Lung (tissue), 12 donors: ENCODE measurements around the gene ZSCAN9. TPM values are rescaled to one million over a fixed set of nuclear protein-coding genes. Genes with fewer than 3 reads are reported as not detected.
A peak's percentile ranks its signal among the peaks of the same experiment; 100 is the strongest.

Experiments
- ATAC-seq: fragments of 200-7000 bp; cut with Tn5 transposase; one replicate; pipeline ENCODE4 v1.9.1; 2020; ENCODE audit warnings: moderate number of reproducible peaks; ENCODE audit not compliant: insufficient read depth, low FRiP score
- DNase-seq, 3 donors: peaks; one replicate each; pipeline ENCODE4 v3.0.0-alpha.2; 2013 to 2017
- H3K27ac ChIP-seq, 2 donors: one replicate each; pipeline ENCODE4 v1.5.1; 2013; ENCODE audit warnings: mild to moderate bottlenecking in 2 of 2, moderate library complexity in 2 of 2, control low read depth in 1 of 2, inconsistent platforms in 1 of 2, low read depth in 1 of 2, low read length in 1 of 2
- H3K27me3 ChIP-seq, 3 donors: one replicate each; pipeline ENCODE4 v1.5.1; 2013; ENCODE audit warnings: low read length in 2 of 3; ENCODE audit not compliant: control insufficient read depth in 3 of 3, insufficient read depth in 3 of 3
- H3K36me3 ChIP-seq, 4 donors: one replicate each; pipeline ENCODE4 v1.5.1; 2013; ENCODE audit warnings: low read length in 4 of 4, mild to moderate bottlenecking in 1 of 4, moderate library complexity in 1 of 4; ENCODE audit not compliant: control insufficient read depth in 4 of 4, insufficient read depth in 4 of 4
- H3K4me1 ChIP-seq, 5 donors: one replicate each; pipeline ENCODE4 v1.5.1; 2013; ENCODE audit warnings: low read length in 5 of 5, mild to moderate bottlenecking in 2 of 5, moderate library complexity in 1 of 5; ENCODE audit not compliant: control insufficient read depth in 5 of 5, insufficient read depth in 5 of 5
- H3K4me3 ChIP-seq: one replicate; pipeline ENCODE4 v1.5.1; 2013; ENCODE audit warnings: mild to moderate bottlenecking, control low read depth, moderate library complexity
- H3K9ac ChIP-seq, 2 donors: one replicate each; pipeline ENCODE4 v1.5.1; 2013; ENCODE audit warnings: low read length in 2 of 2, control low read depth in 1 of 2; ENCODE audit not compliant: insufficient read depth in 1 of 2
- H3K9me3 ChIP-seq, 4 donors: one replicate each; pipeline ENCODE4 v1.5.1; 2013; ENCODE audit warnings: low read length in 3 of 4, mild to moderate bottlenecking in 1 of 4, moderate library complexity in 1 of 4; ENCODE audit not compliant: control insufficient read depth in 4 of 4, insufficient read depth in 3 of 4
- CTCF ChIP-seq: IDR thresholded peaks from 2 replicates; pipeline ENCODE4 v1.5.1; 2012; ENCODE audit warnings: mild to moderate bottlenecking; ENCODE audit errors: control extremely low read depth, extremely low read depth
- WGBS, 2 donors: extraction: QIAGEN DNeasy Blood & Tissue Kit; methylation state at CpG; one replicate each; pipeline ENCODE4 v1.1.7; 2013; 5-methylcytosine and 5-hydroxymethylcytosine counted together
- polyA plus RNA-seq, 2 donors: library from polyadenylated mRNA; stranded (reverse); fragments of 200-250 nt; gene quantifications; one replicate each; pipeline ENCODE4 v1.2.1, GENCODE V29; 2013
- total RNA-seq, 2 donors: library from RNA; depleted of rRNA in 1 of 2; stranded (reverse); fragments of >200 nt in 1 of 2; gene quantifications; one replicate each; pipeline ENCODE4 v1.2.1, GENCODE V29; 2014 to 2021
- donor health status: control.
- donor health status: control.
- donor health status: Bipolar disorder and iron deficiency.
- donor health status: healthy.
- donor health status: DM: yes; HTN: yes; CAD: no.

Gene ZSCAN9
- total and polyA plus RNA-seq, 4 donors: 7.2 to 16.8 (median 9.1) TPM

GRCh38 chr6:28266962-28267694 is 42.1 kb downstream of the ZSCAN9 start, which contains the start of gene ZSCAN26:
TSS of gene ZSCAN26 (plus strand) at chr6:28267143. CDS start at chr6:28271920, 4,777 bp downstream.
- no peak for TF ChIP-seq CTCF
- H3K9me3 ChIP-seq: no peaks in the 10 kb centered on the region
- peak within 1 kb of the TSS; percentile 95 to 99 for H3K9ac ChIP-seq
- peak within 1 kb of the TSS; percentile 72 for H3K4me3 ChIP-seq
- 0% methylated on average over 32 of the region's 32 CpGs for WGBS, 2 donors
- peak within 1 kb of the TSS; percentile 84 to 88 for H3K27ac ChIP-seq
- H3K36me3 ChIP-seq: peaks cover 0 to 4% (median 0%) of the 10 kb centered on the region in 4 donors
- ATAC-seq: peak; percentile 94
- peaks cover 1 to 13% (median 7%) of the 10 kb centered on the region in 5 donors for H3K4me1 ChIP-seq
- H3K27me3 ChIP-seq: peaks cover 0 to 2% (median 0%) of the 10 kb centered on the region in 3 donors
- peak; percentile 90 to 96 (median 94) for DNase-seq

- peaks cover 2 to 13% (median 7%) of the 10 kb centered on the region in 5 donors for H3K4me1 ChIP-seq
- 1 to 3% methylated on average over 1 of the region's 1 CpG for WGBS, 2 donors
- H3K9ac ChIP-seq: peak overlapping the region; percentile 95 to 99
- no peaks in the 10 kb centered on the region for H3K9me3 ChIP-seq
- ATAC-seq (no peak), DNase-seq (no peak)
- peak overlapping the region; percentile 72 for H3K4me3 ChIP-seq
- peaks cover 0 to 8% (median 1%) of the 10 kb centered on the region in 4 donors for H3K36me3 ChIP-seq
- H3K27me3 ChIP-seq: peaks cover 0 to 2% (median 0%) of the 10 kb centered on the region in 3 donors
- TF ChIP-seq CTCF: no peak
- H3K27ac ChIP-seq: peak overlapping the region in 1 of 2 donors; percentile 88
These were observed 42.6 kb downstream of the ZSCAN9 start for GRCh38 chr6:28267695-28268059.

- no peak overlapping the region for H3K4me3 ChIP-seq
- no peaks in the 10 kb centered on the region for H3K27me3 ChIP-seq
- H3K9ac ChIP-seq: no peak overlapping the region
- peaks cover 2 to 13% (median 7%) of the 10 kb centered on the region in 5 donors for H3K4me1 ChIP-seq
- H3K27ac ChIP-seq: peak overlapping the region in 1 of 2 donors; percentile 47
- H3K9me3 ChIP-seq: no peaks in the 10 kb centered on the region
- TF ChIP-seq CTCF: no peak
- H3K36me3 ChIP-seq: peaks cover 0 to 11% (median 5%) of the 10 kb centered on the region in 4 donors
- no peak for ATAC-seq
- DNase-seq: no peak
These were observed 44.4 kb downstream of the ZSCAN9 start for GRCh38 chr6:28269492-28269891.
